HepG2 (cell line): ENCODE data around the gene NOTO.

Experiments
- ATF3 ChIP-seq: sonication (generic); formaldehyde crosslinking; IDR thresholded peaks from 2 replicates; pipeline ENCODE4 v1.4.0; 2020; ENCODE audit warnings: missing genetic modification reagents
- EP300 ChIP-seq, 3 experiments: sonication (generic) in 1 of 3; formaldehyde crosslinking in 1 of 3; IDR thresholded peaks; 2 replicates each; pipeline versions ENCODE4 v1.5.1 to v1.6.1; 2011 to 2020; ENCODE audit warnings: low read depth in 2 of 3, low read length in 2 of 3, borderline replicate concordance in 1 of 3, improper control_type of control experiment in 1 of 3, mild to moderate bottlenecking in 1 of 3, missing genetic modification reagents in 1 of 3, moderate library complexity in 1 of 3
- EZH2 ChIP-seq: conservative IDR thresholded peaks from 2 replicates; pipeline ENCODE4 v1.6.1; 2012; ENCODE audit warnings: mild to moderate bottlenecking, low read depth, low read length, moderate library complexity
- HCFC1 ChIP-seq: fragments of 150-350 bp; IDR thresholded peaks from 2 replicates; pipeline ENCODE4 v1.6.1; 2014; ENCODE audit warnings: low read depth, low read length
- MXD1 ChIP-seq: sonication (generic); formaldehyde crosslinking; IDR thresholded peaks from 2 replicates; pipeline ENCODE4 v1.4.0; 2020; ENCODE audit warnings: mild to moderate bottlenecking, missing genetic modification reagents
- POLR2A ChIP-seq, 2 experiments: IDR thresholded peaks; 2 replicates each; pipeline ENCODE4 v1.6.1; 2011; ENCODE audit warnings: low read depth in 2 of 2, low read length in 2 of 2, mild to moderate bottlenecking in 1 of 2, moderate library complexity in 1 of 2; ENCODE audit not compliant: insufficient read depth in 1 of 2
- POLR2AphosphoS5 ChIP-seq: IDR thresholded peaks from 2 replicates; pipeline ENCODE4 v1.6.1; 2012; ENCODE audit warnings: low read depth, low read length
- RBAK ChIP-seq: sonication (generic); formaldehyde crosslinking; IDR thresholded peaks from 2 replicates; pipeline ENCODE4 v1.5.1; 2020; ENCODE audit warnings: mild to moderate bottlenecking, missing genetic modification reagents
- ZBTB1 ChIP-seq: sonication (generic); formaldehyde crosslinking; IDR thresholded peaks from 2 replicates; pipeline ENCODE4 v1.4.0; 2020; ENCODE audit warnings: missing genetic modification reagents, borderline replicate concordance
- ZBTB7A ChIP-seq: sonication (generic); formaldehyde crosslinking; IDR thresholded peaks from 2 replicates; pipeline ENCODE4 v1.8.0; 2022; ENCODE audit warnings: mild to moderate bottlenecking, missing genetic modification reagents
- ZNF496 ChIP-seq: sonication (generic); formaldehyde crosslinking; IDR thresholded peaks from 2 replicates; pipeline ENCODE4 v1.8.1; 2023; ENCODE audit warnings: mild to moderate bottlenecking, moderate library complexity, missing genetic modification reagents; ENCODE audit not compliant: insufficient replicate concordance

GRCh38 chr2:73208258-73208657 lies 5.9 kb downstream of the NOTO start:
- TF ChIP-seq ZBTB1 = no peak
- TF ChIP-seq POLR2A (IDR thresholded peaks at IDR 0.05; ENCODE audit: insufficient read depth in 1 of 2, low read depth in 2 of 2, low read length in 2 of 2) = no peak
- TF ChIP-seq ZNF496 (CRISPR knock-in tag) = no peak
- TF ChIP-seq HCFC1 = no peak
- TF ChIP-seq POLR2AphosphoS5 = no peak
- TF ChIP-seq ATF3 (CRISPR knock-in tag) = no peak
- no peak for TF ChIP-seq EZH2
- no peak for TF ChIP-seq MXD1
- TF ChIP-seq EP300 (IDR thresholded peaks at IDR 0.05; ENCODE audit: low read depth in 2 of 2, low read length in 2 of 2) = no peak
- TF ChIP-seq EP300 (CRISPR knock-in tag; IDR thresholded peaks at IDR 0.05; ENCODE audit: borderline replicate concordance) = no peak
- TF ChIP-seq RBAK = no peak
- no peak for TF ChIP-seq ZBTB7A (CRISPR knock-in tag)
